SK-N-SH treated with all-trans-retinoic acid at 6 μM for 48 hours (cell line): ENCODE results near the gene TRIM25.

Source experiments
- ATAC-seq: fragments of 200-7000 bp; cut with Tn5 transposase; 3 replicates; pipeline ENCODE4 v1.9.1; 2020; ENCODE audit warnings: mild to moderate bottlenecking, moderate library complexity
- ARNTL ChIP-seq: fragments of 450-650 bp; formaldehyde crosslinking; IDR thresholded peaks from 2 replicates; pipeline ENCODE4 v1.5.0; 2020; ENCODE audit warnings: low read depth, mild to moderate bottlenecking, moderate library complexity, borderline replicate concordance
- CSDC2 ChIP-seq: fragments of 250-450 bp; sonication (Bioruptor Pico); IDR thresholded peaks from 2 replicates; pipeline ENCODE4 v1.5.0; 2020; ENCODE audit warnings: mild to moderate bottlenecking, moderate library complexity
- ESRRG ChIP-seq: fragments of 250-450 bp; sonication (Bioruptor Pico); IDR thresholded peaks from 2 replicates; pipeline ENCODE4 v1.6.1; 2021; ENCODE audit warnings: mild to moderate bottlenecking
- GLIS3 ChIP-seq: fragments of 250-450 bp; sonication (Bioruptor Pico); IDR thresholded peaks from 2 replicates; pipeline ENCODE4 v1.5.0; 2020; ENCODE audit warnings: mild to moderate bottlenecking, moderate library complexity
- ISL1 ChIP-seq: fragments of 250-450 bp; sonication (Bioruptor Pico); IDR thresholded peaks from 2 replicates; pipeline ENCODE4 v2.1.2; 2022; ENCODE audit warnings: mild to moderate bottlenecking, moderate library complexity
- OSR1 ChIP-seq: fragments of 250-450 bp; sonication (Bioruptor Pico); IDR thresholded peaks from 2 replicates; pipeline ENCODE4 v1.8.0; 2022; ENCODE audit warnings: moderate library complexity, mild to moderate bottlenecking, inconsistent platforms
- SNAI2 ChIP-seq: fragments of 250-450 bp; sonication (Bioruptor Pico); IDR thresholded peaks from 2 replicates; pipeline ENCODE4 v1.5.0; 2020; ENCODE audit warnings: mild to moderate bottlenecking, moderate library complexity
- TCF4 ChIP-seq: fragments of 250-450 bp; sonication (Bioruptor Pico); IDR thresholded peaks from 2 replicates; pipeline ENCODE4 v1.8.0; 2021; ENCODE audit warnings: mild to moderate bottlenecking, moderate library complexity, borderline replicate concordance
- TOX ChIP-seq: fragments of 250-450 bp; sonication (Bioruptor Pico); IDR thresholded peaks from 2 replicates; pipeline ENCODE4 v1.8.0; 2021; ENCODE audit warnings: mild to moderate bottlenecking, moderate library complexity, borderline replicate concordance
- ZC3H10 ChIP-seq: fragments of 250-450 bp; sonication (Bioruptor Pico); IDR thresholded peaks from 2 replicates; pipeline ENCODE4 v1.5.1; 2021; ENCODE audit warnings: mild to moderate bottlenecking, moderate library complexity
- ZFP3 ChIP-seq: fragments of 250-450 bp; sonication (Bioruptor Pico); IDR thresholded peaks from 2 replicates; pipeline ENCODE4 v1.5.0; 2020; ENCODE audit warnings: mild to moderate bottlenecking, moderate library complexity
- ZFP30 ChIP-seq: fragments of 450-650 bp; formaldehyde crosslinking; IDR thresholded peaks from 2 replicates; pipeline ENCODE4 v1.5.0; 2022; ENCODE audit warnings: mild to moderate bottlenecking, moderate library complexity
- ZNF565 ChIP-seq: fragments of 450-650 bp; formaldehyde crosslinking; conservative IDR thresholded peaks from 2 replicates; pipeline ENCODE4 v1.5.0; 2020; ENCODE audit warnings: low read depth, mild to moderate bottlenecking, moderate library complexity
- ZNF70 ChIP-seq: fragments of 450-650 bp; formaldehyde crosslinking; IDR thresholded peaks from 2 replicates; pipeline ENCODE4 v1.5.0; 2020; ENCODE audit warnings: mild to moderate bottlenecking, moderate library complexity
- ZNF8 ChIP-seq: fragments of 450-650 bp; formaldehyde crosslinking; IDR thresholded peaks from 2 replicates; pipeline ENCODE4 v1.5.0; 2020; ENCODE audit warnings: mild to moderate bottlenecking, moderate library complexity
- TF ChIP-seq, protein P1 (sequence below): fragments of 250-450 bp; sonication (Bioruptor Pico); IDR thresholded peaks from 2 replicates; pipeline ENCODE4 v1.5.1; 2021; ENCODE audit warnings: mild to moderate bottlenecking, moderate library complexity
- TF ChIP-seq, protein P2 (sequence below): fragments of 250-450 bp; sonication (Bioruptor Pico); IDR thresholded peaks from 2 replicates; pipeline ENCODE4 v1.5.1; 2020; ENCODE audit warnings: low read depth, mild to moderate bottlenecking, moderate library complexity
- TF ChIP-seq, protein P3 (sequence below): fragments of 250-450 bp; sonication (Bioruptor Pico); IDR thresholded peaks from 2 replicates; pipeline ENCODE4 v1.5.0; 2020; ENCODE audit warnings: mild to moderate bottlenecking, moderate library complexity
- TF ChIP-seq, protein P4 (sequence below): fragments of 250-450 bp; sonication (Bioruptor Pico); IDR thresholded peaks from 2 replicates; pipeline ENCODE4 v1.8.0; 2020; ENCODE audit warnings: mild to moderate bottlenecking, moderate library complexity, borderline replicate concordance
- TF ChIP-seq, protein P5 (sequence below): fragments of 250-450 bp; sonication (Bioruptor Pico); IDR thresholded peaks from 2 replicates; pipeline ENCODE4 v1.8.0; 2021; ENCODE audit warnings: low read depth, mild to moderate bottlenecking, moderate library complexity, borderline replicate concordance

Gene TRIM25

DNA sequence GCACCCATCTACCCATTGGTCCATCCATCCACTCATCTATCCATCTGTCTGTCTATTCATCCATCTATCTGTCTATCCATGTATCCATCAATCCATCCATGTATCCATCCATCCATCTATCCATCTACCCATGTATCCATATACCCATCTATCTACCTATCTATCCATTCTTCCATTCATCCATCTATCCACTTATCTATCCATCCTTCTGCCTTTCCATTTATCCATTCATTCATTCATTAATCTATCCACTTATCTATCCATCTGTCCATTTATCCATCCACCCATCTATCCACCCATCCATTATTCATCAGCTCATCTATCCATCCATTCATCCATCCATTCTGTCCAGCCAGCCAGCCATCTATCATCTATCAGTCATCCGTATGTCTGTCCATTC, 21.5 kb downstream of the TRIM25 start:
- TF ChIP-seq CSDC2 (CRISPR knock-in tag), result no peak
- TF ChIP-seq, protein P1, sequence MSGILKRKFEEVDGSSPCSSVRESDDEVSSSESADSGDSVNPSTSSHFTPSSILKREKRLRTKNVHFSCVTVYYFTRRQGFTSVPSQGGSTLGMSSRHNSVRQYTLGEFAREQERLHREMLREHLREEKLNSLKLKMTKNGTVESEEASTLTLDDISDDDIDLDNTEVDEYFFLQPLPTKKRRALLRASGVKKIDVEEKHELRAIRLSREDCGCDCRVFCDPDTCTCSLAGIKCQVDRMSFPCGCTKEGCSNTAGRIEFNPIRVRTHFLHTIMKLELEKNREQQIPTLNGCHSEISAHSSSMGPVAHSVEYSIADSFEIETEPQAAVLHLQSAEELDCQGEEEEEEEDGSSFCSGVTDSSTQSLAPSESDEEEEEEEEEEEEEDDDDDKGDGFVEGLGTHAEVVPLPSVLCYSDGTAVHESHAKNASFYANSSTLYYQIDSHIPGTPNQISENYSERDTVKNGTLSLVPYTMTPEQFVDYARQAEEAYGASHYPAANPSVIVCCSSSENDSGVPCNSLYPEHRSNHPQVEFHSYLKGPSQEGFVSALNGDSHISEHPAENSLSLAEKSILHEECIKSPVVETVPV (CRISPR knock-in tag), result no peak
- TF ChIP-seq ZNF8 (CRISPR knock-in tag), result no peak
- TF ChIP-seq, protein P2, sequence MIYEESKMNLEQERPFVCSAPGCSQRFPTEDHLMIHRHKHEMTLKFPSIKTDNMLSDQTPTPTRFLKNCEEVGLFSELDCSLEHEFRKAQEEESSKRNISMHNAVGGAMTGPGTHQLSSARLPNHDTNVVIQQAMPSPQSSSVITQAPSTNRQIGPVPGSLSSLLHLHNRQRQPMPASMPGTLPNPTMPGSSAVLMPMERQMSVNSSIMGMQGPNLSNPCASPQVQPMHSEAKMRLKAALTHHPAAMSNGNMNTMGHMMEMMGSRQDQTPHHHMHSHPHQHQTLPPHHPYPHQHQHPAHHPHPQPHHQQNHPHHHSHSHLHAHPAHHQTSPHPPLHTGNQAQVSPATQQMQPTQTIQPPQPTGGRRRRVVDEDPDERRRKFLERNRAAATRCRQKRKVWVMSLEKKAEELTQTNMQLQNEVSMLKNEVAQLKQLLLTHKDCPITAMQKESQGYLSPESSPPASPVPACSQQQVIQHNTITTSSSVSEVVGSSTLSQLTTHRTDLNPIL, result no peak
- TF ChIP-seq ARNTL (CRISPR knock-in tag), result no peak
- TF ChIP-seq, protein P3, sequence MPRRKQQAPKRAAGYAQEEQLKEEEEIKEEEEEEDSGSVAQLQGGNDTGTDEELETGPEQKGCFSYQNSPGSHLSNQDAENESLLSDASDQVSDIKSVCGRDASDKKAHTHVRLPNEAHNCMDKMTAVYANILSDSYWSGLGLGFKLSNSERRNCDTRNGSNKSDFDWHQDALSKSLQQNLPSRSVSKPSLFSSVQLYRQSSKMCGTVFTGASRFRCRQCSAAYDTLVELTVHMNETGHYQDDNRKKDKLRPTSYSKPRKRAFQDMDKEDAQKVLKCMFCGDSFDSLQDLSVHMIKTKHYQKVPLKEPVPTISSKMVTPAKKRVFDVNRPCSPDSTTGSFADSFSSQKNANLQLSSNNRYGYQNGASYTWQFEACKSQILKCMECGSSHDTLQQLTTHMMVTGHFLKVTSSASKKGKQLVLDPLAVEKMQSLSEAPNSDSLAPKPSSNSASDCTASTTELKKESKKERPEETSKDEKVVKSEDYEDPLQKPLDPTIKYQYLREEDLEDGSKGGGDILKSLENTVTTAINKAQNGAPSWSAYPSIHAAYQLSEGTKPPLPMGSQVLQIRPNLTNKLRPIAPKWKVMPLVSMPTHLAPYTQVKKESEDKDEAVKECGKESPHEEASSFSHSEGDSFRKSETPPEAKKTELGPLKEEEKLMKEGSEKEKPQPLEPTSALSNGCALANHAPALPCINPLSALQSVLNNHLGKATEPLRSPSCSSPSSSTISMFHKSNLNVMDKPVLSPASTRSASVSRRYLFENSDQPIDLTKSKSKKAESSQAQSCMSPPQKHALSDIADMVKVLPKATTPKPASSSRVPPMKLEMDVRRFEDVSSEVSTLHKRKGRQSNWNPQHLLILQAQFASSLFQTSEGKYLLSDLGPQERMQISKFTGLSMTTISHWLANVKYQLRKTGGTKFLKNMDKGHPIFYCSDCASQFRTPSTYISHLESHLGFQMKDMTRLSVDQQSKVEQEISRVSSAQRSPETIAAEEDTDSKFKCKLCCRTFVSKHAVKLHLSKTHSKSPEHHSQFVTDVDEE (CRISPR knock-in tag), result no peak
- no peak for TF ChIP-seq ZFP30 (CRISPR knock-in tag)
- ATAC-seq, result no peak

DNA sequence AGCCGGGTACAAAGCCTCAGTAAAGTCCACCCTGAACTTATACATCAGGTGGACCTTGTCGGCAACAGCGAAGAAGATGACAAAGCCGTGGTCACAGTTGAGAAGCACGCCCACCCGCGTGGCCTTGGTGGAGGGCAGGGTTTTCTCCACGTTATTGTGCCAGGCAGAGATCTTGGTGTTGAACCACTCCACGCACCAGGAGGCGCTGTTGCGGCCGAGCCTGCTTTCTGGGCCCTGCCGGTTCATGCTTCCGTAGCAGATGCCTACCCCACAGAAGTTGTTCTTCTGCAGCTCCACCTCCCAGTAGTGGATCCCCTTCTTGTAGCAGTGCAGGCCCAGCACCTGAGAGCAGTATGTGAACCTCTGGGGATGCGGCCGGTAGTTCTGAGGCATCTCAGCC, 22.1 kb downstream of the TRIM25 start:
- ATAC-seq, result peak; percentile 40; the same call in 1 of the 3 replicates

DNA sequence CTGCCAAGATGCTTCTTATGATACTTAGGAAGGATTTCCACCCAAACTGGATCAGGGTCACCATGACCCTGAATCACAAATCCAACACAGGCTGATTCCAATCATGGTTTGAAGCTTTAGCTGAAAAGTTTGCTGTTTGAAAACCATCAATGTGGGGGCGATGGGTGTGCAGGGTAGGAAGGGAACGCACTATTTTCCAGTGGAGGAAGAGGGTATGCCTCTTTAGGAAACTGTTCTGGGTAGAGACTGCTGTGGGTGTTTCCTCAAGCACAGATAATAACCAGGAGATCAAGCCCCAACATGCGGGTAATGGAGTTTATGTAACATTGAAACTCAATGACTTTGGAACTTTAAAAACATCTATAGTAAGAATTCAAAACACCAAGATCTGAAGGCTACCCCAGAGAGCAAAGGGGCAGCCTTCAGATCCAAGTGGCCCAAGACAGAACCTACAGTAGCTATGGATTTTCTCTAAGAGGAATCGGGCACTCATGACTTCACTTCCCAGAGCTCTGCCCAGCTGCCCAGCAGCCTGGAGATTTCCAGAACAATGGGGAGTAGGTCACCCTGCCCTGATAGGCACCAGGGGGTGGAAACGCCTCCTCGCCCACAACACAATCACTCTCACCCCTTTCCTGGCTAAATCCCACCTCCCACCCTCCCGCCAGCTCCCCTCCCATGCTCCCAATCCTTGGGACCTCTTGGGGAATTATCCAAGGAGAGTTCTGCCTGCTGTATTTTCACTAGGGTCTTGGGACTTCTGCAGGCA, 22.8 kb downstream of the TRIM25 start:
- no peak for ATAC-seq
- no peak for TF ChIP-seq ZNF565 (CRISPR knock-in tag)
- no peak for TF ChIP-seq ESRRG
- no peak for TF ChIP-seq TOX
- no peak for TF ChIP-seq ISL1 (CRISPR knock-in tag)
- TF ChIP-seq ZNF8 (CRISPR knock-in tag), result no peak
- no peak for TF ChIP-seq ZFP3
- TF ChIP-seq ARNTL (CRISPR knock-in tag), result no peak
- TF ChIP-seq GLIS3 (CRISPR knock-in tag), result no peak
- TF ChIP-seq TCF4 (CRISPR knock-in tag), result no peak
- TF ChIP-seq, protein P2, result no peak
- TF ChIP-seq SNAI2 (CRISPR knock-in tag), result no peak
- TF ChIP-seq ZC3H10, result no peak
- TF ChIP-seq OSR1 (CRISPR knock-in tag), result no peak
- no peak for TF ChIP-seq ZNF70 (CRISPR knock-in tag)
- TF ChIP-seq, protein P4, sequence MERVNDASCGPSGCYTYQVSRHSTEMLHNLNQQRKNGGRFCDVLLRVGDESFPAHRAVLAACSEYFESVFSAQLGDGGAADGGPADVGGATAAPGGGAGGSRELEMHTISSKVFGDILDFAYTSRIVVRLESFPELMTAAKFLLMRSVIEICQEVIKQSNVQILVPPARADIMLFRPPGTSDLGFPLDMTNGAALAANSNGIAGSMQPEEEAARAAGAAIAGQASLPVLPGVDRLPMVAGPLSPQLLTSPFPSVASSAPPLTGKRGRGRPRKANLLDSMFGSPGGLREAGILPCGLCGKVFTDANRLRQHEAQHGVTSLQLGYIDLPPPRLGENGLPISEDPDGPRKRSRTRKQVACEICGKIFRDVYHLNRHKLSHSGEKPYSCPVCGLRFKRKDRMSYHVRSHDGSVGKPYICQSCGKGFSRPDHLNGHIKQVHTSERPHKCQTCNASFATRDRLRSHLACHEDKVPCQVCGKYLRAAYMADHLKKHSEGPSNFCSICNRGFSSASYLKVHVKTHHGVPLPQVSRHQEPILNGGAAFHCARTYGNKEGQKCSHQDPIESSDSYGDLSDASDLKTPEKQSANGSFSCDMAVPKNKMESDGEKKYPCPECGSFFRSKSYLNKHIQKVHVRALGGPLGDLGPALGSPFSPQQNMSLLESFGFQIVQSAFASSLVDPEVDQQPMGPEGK (CRISPR knock-in tag), result no peak
- TF ChIP-seq, protein P1 (CRISPR knock-in tag), result no peak
- TF ChIP-seq CSDC2 (CRISPR knock-in tag), result no peak
- TF ChIP-seq ZFP30 (CRISPR knock-in tag), result no peak
- TF ChIP-seq, all 23 proteins: peak for 0

More for the DNA sequence above, 22.1 kb downstream of the TRIM25 start:
- no peak for TF ChIP-seq GLIS3 (CRISPR knock-in tag)
- TF ChIP-seq, protein P5, sequence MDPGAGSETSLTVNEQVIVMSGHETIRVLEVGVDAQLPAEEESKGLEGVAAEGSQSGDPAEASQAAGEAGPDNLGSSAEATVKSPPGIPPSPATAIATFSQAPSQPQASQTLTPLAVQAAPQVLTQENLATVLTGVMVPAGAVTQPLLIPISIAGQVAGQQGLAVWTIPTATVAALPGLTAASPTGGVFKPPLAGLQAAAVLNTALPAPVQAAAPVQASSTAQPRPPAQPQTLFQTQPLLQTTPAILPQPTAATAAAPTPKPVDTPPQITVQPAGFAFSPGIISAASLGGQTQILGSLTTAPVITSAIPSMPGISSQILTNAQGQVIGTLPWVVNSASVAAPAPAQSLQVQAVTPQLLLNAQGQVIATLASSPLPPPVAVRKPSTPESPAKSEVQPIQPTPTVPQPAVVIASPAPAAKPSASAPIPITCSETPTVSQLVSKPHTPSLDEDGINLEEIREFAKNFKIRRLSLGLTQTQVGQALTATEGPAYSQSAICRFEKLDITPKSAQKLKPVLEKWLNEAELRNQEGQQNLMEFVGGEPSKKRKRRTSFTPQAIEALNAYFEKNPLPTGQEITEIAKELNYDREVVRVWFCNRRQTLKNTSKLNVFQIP (CRISPR knock-in tag), result no peak
